SK-N-SH (cell line): ENCODE data around the gene CCNF. TPM values are rescaled to one million over a fixed set of nuclear protein-coding genes. Genes with fewer than 3 reads are reported as not detected.

Source experiments
- CTCF ChIA-PET: fragments of 300-600, 350-600 bp; formaldehyde crosslinking; extraction: SDS; loops from one replicate; lab custom pipeline; 2021; lab: Yijun Ruan, JAX
- POLR2A ChIA-PET: fragments of 350-600 bp; sonication (Branson Sonifier 250); formaldehyde crosslinking; extraction: SDS; loops from one replicate; lab custom pipeline; 2020; ENCODE audit warnings: antibody characterized with exemption, inconsistent platforms; lab: Yijun Ruan, JAX
- DNase-seq: peaks from one replicate; pipeline ENCODE4 v3.0.0; 2012
- H2AFZ ChIP-seq: fragments of 200-600 bp; sonication (generic); 2 replicates; pipeline ENCODE4 v1.8.1; 2016; ENCODE audit warnings: antibody characterized with exemption, mild to moderate bottlenecking, low read depth
- H3F3A ChIP-seq: fragments of 200-600 bp; sonication (generic); replicated peaks from 2 replicates; pipeline ENCODE3; 2016; ENCODE audit warnings: antibody characterized with exemption, mild to moderate bottlenecking; ENCODE audit not compliant: insufficient read depth
- H3K27ac ChIP-seq, 2 experiments: fragments of 200-500 bp in 1 of 2; fragments of 200-600 bp in 1 of 2; sonication (Bioruptor generic) in 1 of 2; sonication (generic), shearing (Covaris generic) in 1 of 2; 2 replicates each; pipeline versions ENCODE4 v1.5.1 to v1.6.1; 2014 to 2016; ENCODE audit warnings: low read depth in 2 of 2, inconsistent platforms in 1 of 2, low read length in 1 of 2, mild to moderate bottlenecking in 1 of 2, mixed read lengths in 1 of 2
- H3K27me3 ChIP-seq: fragments of 200-600 bp; sonication (generic), shearing (Covaris generic); 2 replicates; pipeline ENCODE4 v1.6.1; 2016; ENCODE audit warnings: mixed run types; ENCODE audit not compliant: insufficient read depth
- H3K36me3 ChIP-seq, 2 experiments: fragments of 200-500 bp in 1 of 2; fragments of 200-600 bp in 1 of 2; sonication (Bioruptor generic) in 1 of 2; sonication (generic) in 1 of 2; replicated peaks in 1 of 2; 2 replicates each; pipeline versions ENCODE3 to v1.5.1; 2014 to 2016; ENCODE audit warnings: low read length in 1 of 2, mild to moderate bottlenecking in 1 of 2; ENCODE audit not compliant: insufficient read depth in 2 of 2, control insufficient read depth in 1 of 2
- H3K4me1 ChIP-seq, 2 experiments: fragments of 200-500 bp in 1 of 2; fragments of 200-600 bp in 1 of 2; sonication (Bioruptor generic) in 1 of 2; sonication (generic), shearing (Covaris generic) in 1 of 2; 2 replicates each; pipeline versions ENCODE4 v1.5.1 to v1.6.1; 2014 to 2016; ENCODE audit warnings: low read depth in 1 of 2, low read length in 1 of 2, mixed run types in 1 of 2; ENCODE audit not compliant: insufficient read depth in 2 of 2, control insufficient read depth in 1 of 2
- H3K4me2 ChIP-seq: fragments of 200-600 bp; sonication (generic), shearing (Covaris generic); 2 replicates; pipeline ENCODE4 v1.6.1; 2017; ENCODE audit warnings: mixed run types
- H3K4me3 ChIP-seq, 2 experiments: fragments of 200-500 bp in 1 of 2; fragments of 200-600 bp in 1 of 2; sonication (Bioruptor generic) in 1 of 2; sonication (generic), shearing (Covaris generic) in 1 of 2; 2 replicates each; pipeline versions ENCODE4 v1.5.1 to v1.8.1; 2014 to 2016; ENCODE audit warnings: low read depth in 2 of 2, inconsistent platforms in 1 of 2, low read length in 1 of 2, mild to moderate bottlenecking in 1 of 2, mixed read lengths in 1 of 2, moderate library complexity in 1 of 2
- H3K79me2 ChIP-seq: fragments of 200-600 bp; sonication (generic); 2 replicates; pipeline ENCODE4 v1.8.1; 2017; ENCODE audit warnings: mild to moderate bottlenecking; ENCODE audit not compliant: insufficient read depth
- H3K9ac ChIP-seq: fragments of 200-600 bp; sonication (generic); 2 replicates; pipeline ENCODE4 v1.6.1; 2017; ENCODE audit warnings: mixed run types
- H3K9me2 ChIP-seq: fragments of 200-600 bp; sonication (generic); 2 replicates; pipeline ENCODE4 v1.6.1; 2017; ENCODE audit warnings: mixed run types
- H3K9me3 ChIP-seq: fragments of 200-600 bp; sonication (generic); 2 replicates; pipeline ENCODE4 v1.6.1; 2017; ENCODE audit warnings: mixed run types, mild to moderate bottlenecking, moderate library complexity
- H4K20me1 ChIP-seq: fragments of 200-600 bp; sonication (generic); 2 replicates; pipeline ENCODE4 v1.6.1; 2017; ENCODE audit warnings: mild to moderate bottlenecking, mixed run types; ENCODE audit not compliant: insufficient read depth
- CTCF ChIP-seq: fragments of 200-600 bp; sonication (generic); IDR thresholded peaks from 2 replicates; pipeline ENCODE4 v1.6.1; 2017; ENCODE audit warnings: antibody characterized with exemption, mild to moderate bottlenecking, moderate library complexity
- ELF1 ChIP-seq: IDR thresholded peaks from 2 replicates; pipeline ENCODE4 v1.4.0; 2012
- EP300 ChIP-seq, 2 experiments: IDR thresholded peaks; 2 replicates each; pipeline versions ENCODE4 v1.4.0 to v1.6.1; 2012; ENCODE audit warnings: borderline replicate concordance in 1 of 2, low read depth in 1 of 2, low read length in 1 of 2
- EZH2phosphoT487 ChIP-seq: fragments of 200-600 bp; sonication (generic); IDR thresholded peaks from 2 replicates; pipeline ENCODE4 v1.6.1; 2017; ENCODE audit warnings: low read depth, mixed run types, mild to moderate bottlenecking, antibody characterized with exemption, moderate library complexity, borderline replicate concordance
- FOSL2 ChIP-seq: IDR thresholded peaks from 2 replicates; pipeline ENCODE4 v1.4.0; 2012; ENCODE audit warnings: low read depth, mild to moderate bottlenecking, moderate library complexity, borderline replicate concordance
- FOXJ3 ChIP-seq: sonication (generic); formaldehyde crosslinking; IDR thresholded peaks from 2 replicates; pipeline ENCODE4 v1.5.1; 2020; ENCODE audit warnings: mild to moderate bottlenecking, missing genetic modification reagents
- GABPA ChIP-seq: IDR thresholded peaks from 2 replicates; pipeline ENCODE4 v1.4.0; 2012; ENCODE audit warnings: low read depth, mild to moderate bottlenecking
- GATA2 ChIP-seq: sonication (generic); formaldehyde crosslinking; IDR thresholded peaks from 2 replicates; pipeline ENCODE4 v1.5.0; 2020; ENCODE audit warnings: mild to moderate bottlenecking, missing genetic modification reagents
- JUND ChIP-seq: IDR thresholded peaks from 2 replicates; pipeline ENCODE4 v1.4.0; 2012
- NFIC ChIP-seq: IDR thresholded peaks from 2 replicates; pipeline ENCODE4 v1.4.0; 2012; ENCODE audit warnings: borderline replicate concordance
- NRF1 ChIP-seq: IDR thresholded peaks from 2 replicates; pipeline ENCODE4 v1.6.1; 2012; ENCODE audit warnings: low read depth, mild to moderate bottlenecking, low read length
- POLR2AphosphoS5 ChIP-seq: IDR thresholded peaks from 2 replicates; pipeline ENCODE4 v1.6.1; 2012; ENCODE audit warnings: low read depth, low read length
- RCOR1 ChIP-seq: fragments of 150-350 bp; IDR thresholded peaks from 2 replicates; pipeline ENCODE4 v1.6.1; 2017; ENCODE audit warnings: antibody characterized with exemption, low read length
- REST ChIP-seq: IDR thresholded peaks from 2 replicates; pipeline ENCODE4 v1.6.1; 2012; ENCODE audit warnings: mild to moderate bottlenecking, low read depth, low read length, moderate library complexity
- RFX5 ChIP-seq: IDR thresholded peaks from 2 replicates; pipeline ENCODE4 v1.6.1; 2012; ENCODE audit warnings: mild to moderate bottlenecking, improper control_type of control experiment, low read length
- RXRA ChIP-seq: IDR thresholded peaks from 2 replicates; pipeline ENCODE4 v1.4.0; 2012; ENCODE audit warnings: low read depth, mild to moderate bottlenecking, borderline replicate concordance
- SIN3A ChIP-seq: IDR thresholded peaks from 2 replicates; pipeline ENCODE4 v1.6.1; 2012; ENCODE audit warnings: low read depth, mild to moderate bottlenecking, low read length, moderate library complexity, borderline replicate concordance
- TAF1 ChIP-seq: IDR thresholded peaks from 2 replicates; pipeline ENCODE4 v1.6.1; 2012; ENCODE audit warnings: low read depth, mild to moderate bottlenecking, low read length, moderate library complexity, borderline replicate concordance
- WGBS: methylation state at CpG from one replicate; pipeline ENCODE4 v1.1.6; 2017; ENCODE audit warnings: low lambda C conversion rate; 5-methylcytosine and 5-hydroxymethylcytosine counted together
- polyA plus RNA-seq, 3 experiments: library from polyadenylated mRNA; depleted of rRNA; stranded (reverse); fragments of >200 nt; gene quantifications; 2 replicates each; pipeline ENCODE4 v1.2.3, GENCODE V29; 2012

CCNF gene
- polyA plus RNA-seq, 1 of the 3 experiments (the other 2 are of a cell fraction): 4.6 TPM

GRCh38 chr16:2471653-2472487 is 42.6 kb downstream of the CCNF start:
- Histone ChIP-seq H3K27me3 (no peaks in the 10 kb centered on the region), H3F3A (peaks cover 10% of the 10 kb centered on the region), H3K9me3 (no peaks in the 10 kb centered on the region), H3K36me3 (no peaks in the 10 kb centered on the region), H3K4me3 (peak overlapping the region in 1 of 2 experiments; percentile 36; a peak in 2 of 4 replicates), H3K9ac (no peak overlapping the region), H4K20me1 (no peaks in the 10 kb centered on the region), H3K9me2 (no peaks in the 10 kb centered on the region), H3K27ac (peak overlapping the region in 1 of 2 experiments; percentile 97; a peak in 2 of 4 replicates), H2AFZ (no peak overlapping the region), H3K4me2 (peak overlapping the region; percentile 37; the same call in 1 of the 2 replicates), H3K4me1 (peaks cover 6 to 77% of the 10 kb centered on the region in 2 experiments; a peak in 3 of 4 replicates), H3K79me2 (peaks cover 11% of the 10 kb centered on the region; the same call in 1 of the 2 replicates)
- 86% methylated on average over 23 of the region's 61 CpGs for WGBS
- peak; percentile 54 for DNase-seq
- CTCF ChIA-PET: interaction anchor here (1.1 to 3.6 kb wide), 4 partner anchors 27 to 42 kb away, joined by 3 to 32 read pairs (median 6); no protein-coding TSS in a partner anchor
- POLR2A ChIA-PET: interaction anchor here (1.0 to 4.6 kb wide), 2 partner anchors 11 to 635 kb away, joined by 3 to 44 read pairs; no protein-coding TSS in a partner anchor
- TF ChIP-seq NFIC (no peak), FOXJ3 (no peak), NRF1 (no peak), GATA2 (CRISPR knock-in tag) (no peak), ELF1 (no peak), JUND (no peak), SIN3A (no peak), GABPA (no peak), REST (no peak), RXRA (no peak), TAF1 (no peak), POLR2AphosphoS5 (no peak), FOSL2 (no peak), RCOR1 (no peak), RFX5 (no peak), EZH2phosphoT487 (no peak), EP300 (IDR thresholded peaks at IDR 0.05; ENCODE audit: borderline replicate concordance in 1 of 2, low read depth in 1 of 2, low read length in 1 of 2) (no peak), CTCF (no peak)
